Psoas muscle (tissue), 8 donors: ENCODE results near the gene CARS2. TPM values are rescaled to one million over a fixed set of nuclear protein-coding genes. Genes with fewer than 3 reads are reported as not detected.
"Not testable (repeated sequence)": the region's sequence is repeated elsewhere in the genome, so short reads cannot be mapped to it uniquely, and the experiment has no call there.

Experiments used
- ATAC-seq, 4 donors: fragments of 200-7000 bp; cut with Tn5 transposase; one replicate each; pipeline ENCODE4 v1.9.1; 2020; ENCODE audit warnings: moderate library complexity in 3 of 4, mild to moderate bottlenecking in 2 of 4
- DNase-seq, 2 donors: peaks; one replicate each; pipeline ENCODE4 v3.0.0-alpha.2; 2020
- H3K27ac ChIP-seq: fragments of 200-600 bp; one replicate; pipeline ENCODE4 v1.8.0; 2022
- H3K27me3 ChIP-seq, 3 donors: fragments of 200-600 bp in 1 of 3; one replicate each; pipeline versions ENCODE4 v1.6.1 to v1.8.0; 2013 to 2022; ENCODE audit warnings: low read length in 2 of 3, mild to moderate bottlenecking in 2 of 3, moderate library complexity in 1 of 3; ENCODE audit not compliant: insufficient read depth in 3 of 3
- H3K36me3 ChIP-seq, 2 donors: fragments of 200-600 bp in 1 of 2; one replicate each; pipeline versions ENCODE4 v1.6.1 to v1.8.0; 2013 to 2022; ENCODE audit warnings: low read depth in 1 of 2, mild to moderate bottlenecking in 1 of 2, moderate library complexity in 1 of 2; ENCODE audit not compliant: insufficient read depth in 1 of 2
- H3K4me1 ChIP-seq: fragments of 200-600 bp; one replicate; pipeline ENCODE4 v1.8.0; 2022
- H3K4me3 ChIP-seq: fragments of 200-600 bp; one replicate; pipeline ENCODE4 v1.8.0; 2022; ENCODE audit warnings: mild to moderate bottlenecking
- H3K9me3 ChIP-seq: fragments of 200-600 bp; one replicate; pipeline ENCODE4 v1.8.0; 2022
- CTCF ChIP-seq: fragments of 200-600 bp; IDR thresholded peaks from one replicate; pipeline ENCODE4 v1.8.0; 2022; ENCODE audit warnings: antibody characterized with exemption
- WGBS, 3 donors: extraction: QIAGEN DNeasy Blood & Tissue Kit; methylation state at CpG; one replicate each; pipeline versions ENCODE4 v1.1.6 to v1.1.7; 2013; 5-methylcytosine and 5-hydroxymethylcytosine counted together
- intact Hi-C, 2 donors: fragments of 100-400 bp; cut with DNase I; formaldehyde crosslinking; loops; one replicate each; pipeline versions ENCODE4 v1.11.0 to v1.14.2; 2022
- polyA plus RNA-seq, 3 donors: library from polyadenylated mRNA; stranded (reverse); fragments of 200-250 nt; gene quantifications; one replicate each; pipeline ENCODE4 v1.2.3, GENCODE V29; 2013
- total RNA-seq, 4 donors: library from RNA; stranded (reverse); fragmentation: NEBNext Ultra II Directional in 2 of 4; extraction: Animal tissue kit (Norgen Biotek cat#: 25700) in 2 of 4; gene quantifications; one replicate each; pipeline versions ENCODE4 v1.2.1 to v1.2.4, GENCODE V29; 2021 to 2023
- donor health status: healthy with polysubstance abuse.
- donor health status: DM: no; HTN: no; CAD: no; lungs with moderate emphysema.
- donor health status: Bipolar disorder and iron deficiency.
- donor health status: healthy.
- donor health status: DM: yes; HTN: yes; CAD: no.
- donor health status: DM: no; HTN: no; CAD: no.
- donor health status: DM: no; HTN: no; CAD: no.
- donor health status: DM: yes; HTN: yes; CAD: no.

CARS2 gene
- total and polyA plus RNA-seq, 7 donors: 41.3 to 85.2 (median 56.3) TPM

GRCh38 chr13:110633776-110634175 is 72.1 kb downstream of the CARS2 start:
- intact Hi-C loops: no loop called here
- Histone ChIP-seq H3K27ac (no peak overlapping the region), H3K4me1 (peaks cover 32% of the 10 kb centered on the region), H3K36me3 (peaks cover 0 to 64% of the 10 kb centered on the region in 2 donors), H3K27me3 (no peaks in the 10 kb centered on the region), H3K9me3 (no peaks in the 10 kb centered on the region), H3K4me3 (no peak overlapping the region)
- ATAC-seq: no peak
- no peak for DNase-seq
- TF ChIP-seq CTCF: no peak
- 73 to 85% (median 76%) methylated on average over 8 of the region's 8 CpGs for WGBS, 3 donors

DNA sequence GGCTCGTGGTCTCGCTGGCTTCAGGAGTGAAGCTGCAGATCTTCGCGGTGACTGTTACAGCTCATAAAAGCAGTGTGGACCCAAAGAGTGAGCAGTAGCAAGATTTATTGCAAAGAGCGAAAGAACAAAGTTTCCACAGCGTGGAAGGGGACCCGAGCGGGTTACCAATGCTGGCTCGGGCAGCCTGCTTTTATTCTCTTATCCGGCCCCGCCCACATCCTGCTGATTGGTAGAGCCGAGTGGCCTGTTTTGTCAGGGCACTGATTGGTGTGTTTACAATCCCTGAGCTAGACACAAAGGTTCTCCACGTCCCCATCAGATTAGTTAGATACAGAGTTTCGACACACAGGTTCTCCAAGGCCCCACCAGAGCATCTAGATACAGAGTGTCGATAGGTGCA is 73.7 kb downstream of the CARS2 start:
- H3K4me3 ChIP-seq, H3K27me3 ChIP-seq, intact Hi-C loops, ATAC-seq, H3K9me3 ChIP-seq, H3K27ac ChIP-seq, DNase-seq: not testable (repeated sequence)
- WGBS, 3 donors: 90 to 93% (median 92%) methylated on average over 15 of the region's 15 CpGs
- Histone ChIP-seq H3K4me1 (peaks cover 36% of the 10 kb centered on the region), H3K36me3 (peaks cover 0 to 63% of the 10 kb centered on the region in 2 donors)

DNA sequence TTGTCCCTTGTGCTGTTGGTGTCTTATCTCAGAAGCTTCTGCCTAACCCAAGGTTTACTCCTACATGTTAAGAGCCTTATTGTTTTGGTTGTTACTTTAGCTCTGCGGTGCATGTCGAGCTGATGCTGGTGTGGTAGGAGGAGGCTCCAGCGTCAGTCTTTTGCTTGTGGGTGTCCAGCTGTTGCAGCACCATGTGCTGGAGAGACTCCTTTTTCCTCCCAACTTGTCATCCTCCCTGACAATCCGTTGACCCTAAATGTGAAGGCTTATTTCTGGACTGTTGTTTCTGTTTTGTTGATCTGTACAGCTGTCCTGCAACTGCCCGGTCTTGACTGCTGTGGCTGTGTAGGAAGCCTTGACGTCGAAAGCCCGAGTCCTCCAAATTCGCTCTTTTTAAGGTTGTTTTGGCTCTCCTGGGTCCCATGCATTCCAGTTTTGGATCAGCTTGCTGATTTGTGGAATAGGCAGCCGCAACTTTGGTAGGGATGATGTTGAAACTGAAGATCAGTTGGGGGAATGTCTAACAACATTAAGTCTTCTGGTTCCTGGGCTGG is 75.3 kb downstream of the CARS2 start:
- Histone ChIP-seq H3K4me3 (no peak overlapping the region), H3K36me3 (peaks cover 0 to 52% of the 10 kb centered on the region in 2 donors), H3K27me3 (no peaks in the 10 kb centered on the region), H3K4me1 (peaks cover 36% of the 10 kb centered on the region), H3K27ac (no peak overlapping the region), H3K9me3 (no peaks in the 10 kb centered on the region)
- intact Hi-C loops: no loop called here
- no peak for ATAC-seq
- no peak for DNase-seq
- TF ChIP-seq CTCF: no peak
- WGBS, 3 donors: 49 to 72% (median 54%) methylated on average over 10 of the region's 10 CpGs

DNA sequence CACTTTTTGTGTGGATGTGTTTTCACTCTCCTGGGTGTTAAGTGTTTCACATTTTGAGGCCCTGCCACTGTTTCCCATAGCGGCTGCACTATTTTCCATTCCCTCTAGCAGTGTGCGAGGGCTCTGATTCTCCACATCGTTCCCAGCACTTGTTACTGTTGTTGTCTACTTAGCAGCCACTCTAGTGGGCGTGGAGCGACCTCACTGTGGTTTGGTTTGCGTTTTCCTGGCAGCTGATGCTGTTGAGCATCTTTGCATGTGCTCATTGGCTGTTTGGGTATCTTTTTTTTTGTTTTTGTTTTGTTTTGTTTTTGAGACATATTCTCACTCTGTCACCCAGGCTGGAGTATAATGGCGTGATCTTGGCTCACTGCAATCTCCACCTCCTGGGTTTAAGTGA is 76.2 kb downstream of the CARS2 start:
- H3K4me1 ChIP-seq: peaks cover 36% of the 10 kb centered on the region
- H3K4me3 ChIP-seq: no peak overlapping the region
- H3K9me3 ChIP-seq: no peaks in the 10 kb centered on the region
- TF ChIP-seq CTCF: no peak
- intact Hi-C loops: no loop called here
- no peak overlapping the region for H3K27ac ChIP-seq
- WGBS, 3 donors: 77 to 86% (median 79%) methylated on average over 7 of the region's 7 CpGs
- no peak for ATAC-seq
- no peaks in the 10 kb centered on the region for H3K27me3 ChIP-seq
- DNase-seq: no peak
- H3K36me3 ChIP-seq: peaks cover 3 to 52% of the 10 kb centered on the region in 2 donors

DNA sequence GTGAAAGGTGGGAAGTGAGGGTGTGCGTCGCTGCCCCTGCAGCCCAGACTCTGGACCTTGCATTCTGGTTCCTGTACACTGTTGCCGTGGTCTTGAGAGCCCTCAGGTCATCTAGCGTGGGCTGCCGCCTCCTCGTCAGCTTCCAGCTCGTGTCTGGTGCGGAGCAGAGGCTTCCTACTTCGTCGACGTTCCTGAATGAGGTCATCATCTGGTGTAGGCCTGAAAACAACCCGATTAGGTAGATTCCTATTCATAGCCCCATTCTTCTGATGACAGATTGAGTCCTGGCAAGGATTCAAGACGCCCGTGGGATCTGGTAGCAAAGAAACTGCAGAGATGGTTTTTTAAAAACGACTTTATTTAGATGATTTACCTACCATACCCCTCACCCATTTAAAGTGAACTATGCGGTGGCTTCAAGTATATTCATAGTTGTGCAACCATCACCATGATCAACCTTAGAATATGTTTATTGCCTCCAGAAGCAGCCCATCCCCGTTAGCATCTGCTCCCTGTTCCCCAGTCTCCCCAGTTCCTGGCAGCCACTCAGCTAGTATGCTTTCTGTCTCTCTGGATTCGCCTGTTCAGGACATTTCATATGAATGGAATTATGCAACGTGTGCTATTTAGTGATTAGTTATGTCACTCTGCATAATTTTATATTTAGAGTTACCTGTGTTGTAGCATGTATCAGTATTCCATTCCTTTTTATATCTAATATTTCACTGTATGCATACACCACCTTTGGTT is 76.8 kb downstream of the CARS2 start:
- peaks cover 5 to 52% of the 10 kb centered on the region in 2 donors for H3K36me3 ChIP-seq
- intact Hi-C loops: no loop called here
- ATAC-seq: peak in 3 of 4 donors; percentile 31 to 67 (median 49)

More for the DNA sequence above, 76.8 kb downstream of the CARS2 start:
- no peak for DNase-seq
- WGBS, 3 donors: 67 to 80% (median 74%) methylated on average over 19 of the region's 19 CpGs
- TF ChIP-seq CTCF: no peak
- Histone ChIP-seq H3K4me3 (no peak overlapping the region), H3K9me3 (no peaks in the 10 kb centered on the region), H3K27me3 (no peaks in the 10 kb centered on the region), H3K4me1 (peaks cover 35% of the 10 kb centered on the region), H3K27ac (peak overlapping the region; percentile 61)
